Body of pancreas (tissue), 4 donors: ENCODE measurements around the gene ZSCAN30.

Experiments used
- POLR2A ChIP-seq, 3 donors: fragments of 450-650 bp; IDR thresholded peaks; one replicate each; pipeline ENCODE4 v1.6.1; 2016; ENCODE audit warnings: antibody characterized with exemption in 3 of 3, mild to moderate bottlenecking in 2 of 3
- TF ChIP-seq, protein P1 (sequence below), 7 experiments: fragments of 450-650 bp in 4 of 7; fragments of 200-600 bp in 3 of 7; sonication (generic) in 3 of 7; IDR thresholded peaks; one replicate each; pipeline ENCODE4 v1.5.1; 2016 to 2019; ENCODE audit warnings: antibody characterized with exemption in 7 of 7

DNA sequence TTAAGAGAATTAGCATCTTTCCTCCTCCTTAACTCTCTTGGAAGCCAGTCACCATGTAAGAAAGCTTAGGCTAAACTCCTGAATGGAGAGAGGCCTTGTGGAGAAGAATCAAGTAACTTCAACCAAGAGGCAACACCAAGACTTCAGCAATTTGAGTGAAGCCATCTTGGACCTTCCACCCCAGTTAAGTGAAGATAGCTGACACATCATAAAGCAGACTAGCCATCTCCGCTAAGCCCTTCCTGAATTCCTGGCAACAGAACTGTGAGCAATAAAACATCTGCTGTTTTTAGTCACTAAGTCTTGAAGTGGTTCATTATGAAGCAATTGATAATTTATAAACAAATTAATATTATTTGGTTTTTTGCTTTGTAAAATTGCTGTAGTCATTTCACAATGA lies 50.7 kb downstream of the ZSCAN30 start:
- TF ChIP-seq, protein P1, sequence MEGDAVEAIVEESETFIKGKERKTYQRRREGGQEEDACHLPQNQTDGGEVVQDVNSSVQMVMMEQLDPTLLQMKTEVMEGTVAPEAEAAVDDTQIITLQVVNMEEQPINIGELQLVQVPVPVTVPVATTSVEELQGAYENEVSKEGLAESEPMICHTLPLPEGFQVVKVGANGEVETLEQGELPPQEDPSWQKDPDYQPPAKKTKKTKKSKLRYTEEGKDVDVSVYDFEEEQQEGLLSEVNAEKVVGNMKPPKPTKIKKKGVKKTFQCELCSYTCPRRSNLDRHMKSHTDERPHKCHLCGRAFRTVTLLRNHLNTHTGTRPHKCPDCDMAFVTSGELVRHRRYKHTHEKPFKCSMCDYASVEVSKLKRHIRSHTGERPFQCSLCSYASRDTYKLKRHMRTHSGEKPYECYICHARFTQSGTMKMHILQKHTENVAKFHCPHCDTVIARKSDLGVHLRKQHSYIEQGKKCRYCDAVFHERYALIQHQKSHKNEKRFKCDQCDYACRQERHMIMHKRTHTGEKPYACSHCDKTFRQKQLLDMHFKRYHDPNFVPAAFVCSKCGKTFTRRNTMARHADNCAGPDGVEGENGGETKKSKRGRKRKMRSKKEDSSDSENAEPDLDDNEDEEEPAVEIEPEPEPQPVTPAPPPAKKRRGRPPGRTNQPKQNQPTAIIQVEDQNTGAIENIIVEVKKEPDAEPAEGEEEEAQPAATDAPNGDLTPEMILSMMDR (IDR thresholded peaks at IDR 0.05): no peak
- TF ChIP-seq POLR2A (IDR thresholded peaks at IDR 0.05): no peak
